Dermis microvascular lymphatic vessel endothelial cell (primary cell): ENCODE data around the gene MED29. TPM values are rescaled to one million over a fixed set of nuclear protein-coding genes. Genes with fewer than 3 reads are reported as not detected.
"Not testable (repeated sequence)": the region's sequence is repeated elsewhere in the genome, so short reads cannot be mapped to it uniquely, and the experiment has no call there.

Experiments
- DNase-seq, 2 donors: peaks; one replicate each; pipeline versions ENCODE4 v3.0.0 to v3.0.0-alpha.2; 2010; ENCODE audit warnings: low read depth in 2 of 2
- total RNA-seq: library from RNA; depleted of rRNA; stranded (reverse); fragments of >200 nt; gene quantifications from 2 replicates; pipeline ENCODE4 v1.2.1, GENCODE V29; 2014

The MED29 gene
- total RNA-seq, 1 donor from 2014 or later: 11.6 TPM

GRCh38 chr19:39370735-39371134, 20.4 kb upstream of the MED29 start:
- DNase-seq: no peak

- DNase-seq: peak in 1 of 2 donors; percentile 58
Observed at GRCh38 chr19:39372047-39372802, 19.0 kb upstream of the MED29 start.

- no peak for DNase-seq
Observed at GRCh38 chr19:39372941-39373340, 18.2 kb upstream of the MED29 start.

GRCh38 chr19:39375929-39376328, 15.2 kb upstream of the MED29 start:
- no peak for DNase-seq

GRCh38 chr19:39377373-39378362, 13.5 kb upstream of the MED29 start:
- DNase-seq: no peak

GRCh38 chr19:39379366-39379765, 11.8 kb upstream of the MED29 start:
- not testable (repeated sequence) for DNase-seq

- DNase-seq: no peak
Observed at GRCh38 chr19:39379865-39380396, 11.2 kb upstream of the MED29 start.

GRCh38 chr19:39380521-39381502, 10.4 kb upstream of the MED29 start:
- DNase-seq: no peak

GRCh38 chr19:39381910-39382611, 9.1 kb upstream of the MED29 start:
- no peak for DNase-seq

- DNase-seq: no peak
Observed at GRCh38 chr19:39382991-39383828, 8.0 kb upstream of the MED29 start.

- no peak for DNase-seq
Observed at GRCh38 chr19:39384839-39385568, 6.2 kb upstream of the MED29 start.

GRCh38 chr19:39385629-39386411, 5.4 kb upstream of the MED29 start:
- no peak for DNase-seq

GRCh38 chr19:39386557-39386956, 4.6 kb upstream of the MED29 start:
- DNase-seq: no peak

GRCh38 chr19:39388657-39389056, 2.5 kb upstream of the MED29 start:
- no peak for DNase-seq

GRCh38 chr19:39389631-39390414, 1.4 kb upstream of the MED29 start:
- DNase-seq: no peak

- no peak for DNase-seq
Observed at GRCh38 chr19:39390451-39390750, 777 bp upstream of the MED29 start.
